Ishikawa (cell line): ENCODE measurements around the gene ABHD12.

Source experiments
- CEBPB ChIP-seq: IDR thresholded peaks from 2 replicates; pipeline ENCODE4 v1.6.1; 2012
- CREB1 ChIP-seq: IDR thresholded peaks from 2 replicates; pipeline ENCODE4 v1.6.1; 2012; ENCODE audit warnings: low read depth
- EGR1 ChIP-seq: IDR thresholded peaks from 2 replicates; pipeline ENCODE4 v1.6.1; 2012
- EP300 ChIP-seq: IDR thresholded peaks from 2 replicates; pipeline ENCODE4 v1.6.1; 2012; ENCODE audit warnings: borderline replicate concordance
- FOXM1 ChIP-seq: IDR thresholded peaks from 2 replicates; pipeline ENCODE4 v1.6.1; 2012; ENCODE audit warnings: low read depth, borderline replicate concordance
- NFIC ChIP-seq: IDR thresholded peaks from 2 replicates; pipeline ENCODE4 v1.6.1; 2012
- RAD21 ChIP-seq: IDR thresholded peaks from 2 replicates; pipeline ENCODE4 v1.6.1; 2012; ENCODE audit warnings: low read depth
- TAF1 ChIP-seq: IDR thresholded peaks from 2 replicates; pipeline ENCODE4 v1.6.1; 2012; ENCODE audit warnings: low read depth, mild to moderate bottlenecking
- TCF12 ChIP-seq: IDR thresholded peaks from 2 replicates; pipeline ENCODE4 v1.6.1; 2012; ENCODE audit warnings: low read depth
- TEAD4 ChIP-seq: IDR thresholded peaks from 2 replicates; pipeline ENCODE4 v1.6.1; 2012
- YY1 ChIP-seq: IDR thresholded peaks from 2 replicates; pipeline ENCODE4 v1.6.1; 2012; ENCODE audit warnings: low read depth
- ZBTB7A ChIP-seq: IDR thresholded peaks from 2 replicates; pipeline ENCODE4 v1.6.1; 2012; ENCODE audit warnings: low read depth
- TF ChIP-seq, protein P1 (sequence below): IDR thresholded peaks from 2 replicates; pipeline ENCODE4 v1.6.1; 2012; ENCODE audit warnings: low read depth, mild to moderate bottlenecking
- TF ChIP-seq, protein P2 (sequence below): IDR thresholded peaks from 2 replicates; pipeline ENCODE4 v1.6.1; 2012
- TF ChIP-seq, protein P3 (sequence below): IDR thresholded peaks from 2 replicates; pipeline ENCODE4 v1.6.1; 2012

The ABHD12 gene

GRCh38 chr20:25368526-25368925 lies 22.1 kb downstream of the ABHD12 start:
- no peak for TF ChIP-seq CREB1
- TF ChIP-seq TEAD4 = no peak
- TF ChIP-seq FOXM1 = no peak
- no peak for TF ChIP-seq NFIC
- TF ChIP-seq, protein P1, sequence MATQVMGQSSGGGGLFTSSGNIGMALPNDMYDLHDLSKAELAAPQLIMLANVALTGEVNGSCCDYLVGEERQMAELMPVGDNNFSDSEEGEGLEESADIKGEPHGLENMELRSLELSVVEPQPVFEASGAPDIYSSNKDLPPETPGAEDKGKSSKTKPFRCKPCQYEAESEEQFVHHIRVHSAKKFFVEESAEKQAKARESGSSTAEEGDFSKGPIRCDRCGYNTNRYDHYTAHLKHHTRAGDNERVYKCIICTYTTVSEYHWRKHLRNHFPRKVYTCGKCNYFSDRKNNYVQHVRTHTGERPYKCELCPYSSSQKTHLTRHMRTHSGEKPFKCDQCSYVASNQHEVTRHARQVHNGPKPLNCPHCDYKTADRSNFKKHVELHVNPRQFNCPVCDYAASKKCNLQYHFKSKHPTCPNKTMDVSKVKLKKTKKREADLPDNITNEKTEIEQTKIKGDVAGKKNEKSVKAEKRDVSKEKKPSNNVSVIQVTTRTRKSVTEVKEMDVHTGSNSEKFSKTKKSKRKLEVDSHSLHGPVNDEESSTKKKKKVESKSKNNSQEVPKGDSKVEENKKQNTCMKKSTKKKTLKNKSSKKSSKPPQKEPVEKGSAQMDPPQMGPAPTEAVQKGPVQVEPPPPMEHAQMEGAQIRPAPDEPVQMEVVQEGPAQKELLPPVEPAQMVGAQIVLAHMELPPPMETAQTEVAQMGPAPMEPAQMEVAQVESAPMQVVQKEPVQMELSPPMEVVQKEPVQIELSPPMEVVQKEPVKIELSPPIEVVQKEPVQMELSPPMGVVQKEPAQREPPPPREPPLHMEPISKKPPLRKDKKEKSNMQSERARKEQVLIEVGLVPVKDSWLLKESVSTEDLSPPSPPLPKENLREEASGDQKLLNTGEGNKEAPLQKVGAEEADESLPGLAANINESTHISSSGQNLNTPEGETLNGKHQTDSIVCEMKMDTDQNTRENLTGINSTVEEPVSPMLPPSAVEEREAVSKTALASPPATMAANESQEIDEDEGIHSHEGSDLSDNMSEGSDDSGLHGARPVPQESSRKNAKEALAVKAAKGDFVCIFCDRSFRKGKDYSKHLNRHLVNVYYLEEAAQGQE = no peak
- no peak for TF ChIP-seq YY1
- no peak for TF ChIP-seq ZBTB7A
- TF ChIP-seq, protein P2, sequence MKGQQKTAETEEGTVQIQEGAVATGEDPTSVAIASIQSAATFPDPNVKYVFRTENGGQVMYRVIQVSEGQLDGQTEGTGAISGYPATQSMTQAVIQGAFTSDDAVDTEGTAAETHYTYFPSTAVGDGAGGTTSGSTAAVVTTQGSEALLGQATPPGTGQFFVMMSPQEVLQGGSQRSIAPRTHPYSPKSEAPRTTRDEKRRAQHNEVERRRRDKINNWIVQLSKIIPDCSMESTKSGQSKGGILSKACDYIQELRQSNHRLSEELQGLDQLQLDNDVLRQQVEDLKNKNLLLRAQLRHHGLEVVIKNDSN = no peak
- no peak for TF ChIP-seq TAF1

DNA sequence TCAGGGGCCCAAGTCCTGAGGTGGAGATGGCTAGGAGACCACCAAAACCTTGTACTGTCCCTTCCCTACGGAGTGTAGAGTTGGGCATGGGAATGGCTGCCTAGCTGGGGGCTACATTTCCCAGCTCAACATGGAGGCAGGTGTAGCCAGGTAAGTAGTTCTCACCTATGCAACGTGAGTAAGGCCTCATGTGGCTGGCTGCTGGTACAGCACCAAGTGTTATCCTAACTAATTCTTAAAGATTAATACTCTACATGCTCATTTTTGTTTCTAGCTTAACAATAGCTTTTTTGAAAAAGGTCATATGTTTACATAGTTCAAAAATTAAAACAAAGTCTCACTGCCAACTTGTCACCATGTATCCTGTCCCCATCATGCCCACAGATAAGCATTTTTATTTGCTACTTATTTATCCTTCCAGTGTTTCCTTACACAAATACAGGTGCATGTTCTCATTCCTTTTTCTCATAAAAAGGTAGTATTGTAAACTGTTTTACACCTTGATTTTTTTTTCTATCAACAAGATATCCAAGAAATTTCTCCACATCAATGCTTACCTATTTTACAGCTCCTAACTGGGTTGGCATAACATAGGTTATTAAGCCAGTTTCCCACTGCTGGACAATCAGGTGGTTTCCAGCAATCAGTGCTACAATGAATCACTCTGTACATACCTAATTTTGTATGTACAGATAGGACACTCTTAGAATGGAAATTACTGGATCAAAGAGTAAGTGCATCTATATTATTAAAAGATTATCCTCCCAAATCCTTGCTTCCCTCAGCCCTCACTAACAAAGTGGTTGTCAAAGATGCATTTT lies 25.5 kb downstream of the ABHD12 start:
- no peak for TF ChIP-seq ZBTB7A
- no peak for TF ChIP-seq NFIC
- no peak for TF ChIP-seq CEBPB
- no peak for TF ChIP-seq RAD21
- TF ChIP-seq TCF12 = no peak
- no peak for TF ChIP-seq EGR1

- TF ChIP-seq TEAD4 = no peak
- no peak for TF ChIP-seq EGR1
- no peak for TF ChIP-seq RAD21
- no peak for TF ChIP-seq CEBPB
- TF ChIP-seq, protein P2 = no peak
- no peak for TF ChIP-seq NFIC
- no peak for TF ChIP-seq EP300
- no peak for TF ChIP-seq FOXM1
Observed at GRCh38 chr20:25364180-25364788, 26.4 kb downstream of the ABHD12 start.

GRCh38 chr20:25361287-25361683 lies 29.4 kb downstream of the ABHD12 start:
- TF ChIP-seq, protein P3, sequence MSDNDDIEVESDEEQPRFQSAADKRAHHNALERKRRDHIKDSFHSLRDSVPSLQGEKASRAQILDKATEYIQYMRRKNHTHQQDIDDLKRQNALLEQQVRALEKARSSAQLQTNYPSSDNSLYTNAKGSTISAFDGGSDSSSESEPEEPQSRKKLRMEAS = no peak
- TF ChIP-seq YY1 = no peak
- TF ChIP-seq, protein P1 = no peak
- peak; percentile 75 for TF ChIP-seq TEAD4
- TF ChIP-seq NFIC = no peak
- no peak for TF ChIP-seq FOXM1
- TF ChIP-seq EP300 = no peak

GRCh38 chr20:25360631-25361286 lies 29.9 kb downstream of the ABHD12 start:
- TF ChIP-seq TAF1 (no peak), NFIC (no peak), RAD21 (no peak), TEAD4 (no peak)
- TF ChIP-seq, protein P3 = 0 out of 2 replicates have a peak, but pooled peaks have one; percentile 18
- TF ChIP-seq, protein P2 = no peak
